Measurements from ENCODE around the gene G6PC2. TPM values are rescaled to one million over a fixed set of nuclear protein-coding genes. Genes with fewer than 3 reads are reported as not detected.

Gene G6PC2
- total and polyA plus RNA-seq, 2 donors (not counting 1 experiment from before 2014, with no cell fraction given) = not detected

- Histone ChIP-seq H3K9me3 (ENCODE audit: control extremely low read depth in 1 of 3, control insufficient read depth in 2 of 3, insufficient read depth in 1 of 3, low read length in 2 of 3) (no peaks in the 10 kb centered on the region), H3K4me1 (ENCODE audit: control insufficient read depth in 2 of 2, insufficient read depth in 2 of 2, low read length in 2 of 2) (no peaks in the 10 kb centered on the region), H3K79me2 (ENCODE audit: control insufficient read depth, insufficient read depth, low read length) (no peaks in the 10 kb centered on the region), H4K20me1 (ENCODE audit: control insufficient read depth, insufficient read depth, low read length, poor library complexity, severe bottlenecking) (no peaks in the 10 kb centered on the region), H3K36me3 (replicated peaks in 1 of 2; ENCODE audit: control extremely low read depth in 1 of 2, control insufficient read depth in 1 of 2, extremely low read depth in 1 of 2, insufficient read depth in 2 of 2, low read length in 1 of 2) (no peaks in the 10 kb centered on the region), H3K4me2 (replicated peaks; ENCODE audit: low read depth, low read length, poor library complexity, severe bottlenecking) (no peak overlapping the region), H3K27me3 (replicated peaks in 1 of 4; ENCODE audit: control extremely low read depth in 1 of 4, control insufficient read depth in 3 of 4, insufficient read depth in 4 of 4, low read length in 3 of 4) (no peaks in the 10 kb centered on the region), H3K27ac (ENCODE audit: low read length in 2 of 2) (no peak overlapping the region), H3K4me3 (ENCODE audit: control extremely low read depth in 1 of 5, extremely low read depth in 1 of 5, insufficient read depth in 1 of 5, low read depth in 2 of 5, low read length in 4 of 5) (no peak overlapping the region), H2AFZ (ENCODE audit: insufficient read depth, low read depth, low read length, poor library complexity, severe bottlenecking) (no peak overlapping the region), H3K9ac (ENCODE audit: low read length) (no peak overlapping the region)
- Mint-ChIP-seq H3K4me3 (no peak overlapping the region), H3K27me3 (peaks cover 5% of the 10 kb centered on the region), H3K9me3 (ENCODE audit: insufficient read depth) (peaks cover 2% of the 10 kb centered on the region), H3K4me1 (no peaks in the 10 kb centered on the region), H3K27ac (no peak overlapping the region)
- intact Hi-C loops (cut with micrococcal nuclease) = no loop called here
- TF ChIP-seq CTCF (IDR thresholded peaks at IDR 0.05) (no peak), EZH2 (IDR thresholded peaks at IDR 0.05; ENCODE audit: borderline replicate concordance, insufficient read depth, low read depth, low read length, poor library complexity, severe bottlenecking) (no peak)
- ATAC-seq (ENCODE audit: low read depth) (no peak), DNase-seq (no peak)
- ChIA-PET POLR2A (no interaction called here), CTCF (no interaction called here)
- WGBS (ENCODE audit: insufficient coverage) = 94% methylated on average over 2 of the region's 4 CpGs
Observed at GRCh38 chr2:168955321-168955720, 54.2 kb downstream of the G6PC2 start.

- no peak overlapping the region for H3K4me3 Mint-ChIP-seq
- H3K27ac Mint-ChIP-seq = no peak overlapping the region
- intact Hi-C loops (cut with micrococcal nuclease) = no loop called here
- Histone ChIP-seq H3K4me3 (ENCODE audit: control extremely low read depth in 1 of 5, extremely low read depth in 1 of 5, insufficient read depth in 1 of 5, low read depth in 2 of 5, low read length in 4 of 5) (no peak overlapping the region), H3K36me3 (replicated peaks in 1 of 2; ENCODE audit: control extremely low read depth in 1 of 2, control insufficient read depth in 1 of 2, extremely low read depth in 1 of 2, insufficient read depth in 2 of 2, low read length in 1 of 2) (no peaks in the 10 kb centered on the region), H3K27ac (ENCODE audit: low read length in 2 of 2) (no peak overlapping the region), H2AFZ (ENCODE audit: insufficient read depth, low read depth, low read length, poor library complexity, severe bottlenecking) (no peak overlapping the region), H4K20me1 (ENCODE audit: control insufficient read depth, insufficient read depth, low read length, poor library complexity, severe bottlenecking) (no peaks in the 10 kb centered on the region), H3K4me2 (replicated peaks; ENCODE audit: low read depth, low read length, poor library complexity, severe bottlenecking) (no peak overlapping the region), H3K9me3 (ENCODE audit: control extremely low read depth in 1 of 3, control insufficient read depth in 2 of 3, insufficient read depth in 1 of 3, low read length in 2 of 3) (no peaks in the 10 kb centered on the region), H3K9ac (ENCODE audit: low read length) (no peak overlapping the region), H3K27me3 (replicated peaks in 1 of 4; ENCODE audit: control extremely low read depth in 1 of 4, control insufficient read depth in 3 of 4, insufficient read depth in 4 of 4, low read length in 3 of 4) (no peaks in the 10 kb centered on the region), H3K79me2 (ENCODE audit: control insufficient read depth, insufficient read depth, low read length) (no peaks in the 10 kb centered on the region), H3K4me1 (ENCODE audit: control insufficient read depth in 2 of 2, insufficient read depth in 2 of 2, low read length in 2 of 2) (no peaks in the 10 kb centered on the region)
- TF ChIP-seq EZH2 (IDR thresholded peaks at IDR 0.05; ENCODE audit: borderline replicate concordance, insufficient read depth, low read depth, low read length, poor library complexity, severe bottlenecking) (no peak), CTCF (IDR thresholded peaks at IDR 0.05) (no peak)
- WGBS (ENCODE audit: insufficient coverage) = 100% methylated on average over 1 of the region's 2 CpGs
- ChIA-PET CTCF (interaction anchor here (1.2 kb wide), 1 partner anchor 175 kb away, joined by 4 read pairs; no protein-coding TSS in a partner anchor), POLR2A (no interaction called here)
- peaks cover 2% of the 10 kb centered on the region for H3K9me3 Mint-ChIP-seq (ENCODE audit: insufficient read depth)
- H3K4me1 Mint-ChIP-seq = no peaks in the 10 kb centered on the region
- peaks cover 5% of the 10 kb centered on the region for H3K27me3 Mint-ChIP-seq
- ATAC-seq (ENCODE audit: low read depth) (no peak), DNase-seq (no peak)
Observed at GRCh38 chr2:168956392-168956791, 55.3 kb downstream of the G6PC2 start.

Other genes starting within 250 kb of the G6PC2 start
- gene NOSTRIN, start 98.7 kb upstream of the G6PC2 start, total RNA-seq = not detected in 2 replicates
- gene NOSTRIN, start 98.7 kb upstream of the G6PC2 start, polyA plus RNA-seq = not detected in 2 replicates
- gene SPC25, start 10.9 kb upstream of the G6PC2 start, total RNA-seq = 0.22 and 0.64 TPM in 2 replicates
- 0.12 and 0.16 TPM in 2 replicates for gene SPC25, start 10.9 kb upstream of the G6PC2 start, polyA plus RNA-seq
- gene ABCB11, start 130.0 kb downstream of the G6PC2 start, total RNA-seq = not detected in 2 replicates
- gene ABCB11, start 130.0 kb downstream of the G6PC2 start, polyA plus RNA-seq = not detected in 2 replicates
- 0.25 TPM in 1 of 2 replicates, not detected in the other for gene DHRS9, start 168.3 kb downstream of the G6PC2 start, total RNA-seq
- gene DHRS9, start 168.3 kb downstream of the G6PC2 start, polyA plus RNA-seq = 0.25 and 0.94 TPM in 2 replicates